Breast epithelium (tissue), 4 donors: ENCODE data around the gene ZNHIT2. TPM values are rescaled to one million over a fixed set of nuclear protein-coding genes. Genes with fewer than 3 reads are reported as not detected.

Experiments used
- DNase-seq, 2 donors: peaks; one replicate each; pipeline ENCODE4 v3.0.0-alpha.2; 2019; ENCODE audit warnings: low spot score in 2 of 2
- H3K27ac ChIP-seq, 2 donors: fragments of 200-600 bp; sonication (generic) in 1 of 2; one replicate each; pipeline ENCODE4 v1.5.1; 2016 to 2019; ENCODE audit warnings: mild to moderate bottlenecking in 1 of 2
- H3K27me3 ChIP-seq, 2 donors: fragments of 200-600 bp; sonication (generic) in 1 of 2; one replicate each; pipeline versions ENCODE4 v1.5.1 to v1.6.0; 2017 to 2019; ENCODE audit warnings: control low read depth in 1 of 2, mild to moderate bottlenecking in 1 of 2
- H3K36me3 ChIP-seq: fragments of 200-600 bp; one replicate; pipeline ENCODE4 v1.5.1; 2019
- H3K4me1 ChIP-seq, 2 donors: fragments of 200-600 bp; sonication (generic); one replicate each; pipeline ENCODE4 v1.5.1; 2016 to 2019; ENCODE audit warnings: control low read depth in 1 of 2
- H3K4me3 ChIP-seq, 3 donors: fragments of 200-600 bp; sonication (generic); 1 replicate in 2 of 3; 2 replicates in 1 of 3; pipeline ENCODE4 v1.5.1; 2016 to 2019; ENCODE audit warnings: mild to moderate bottlenecking in 3 of 3, moderate library complexity in 2 of 3
- H3K9me3 ChIP-seq, 2 donors: fragments of 200-600 bp; sonication (generic) in 1 of 2; one replicate each; pipeline ENCODE4 v1.5.1; 2016 to 2019; ENCODE audit warnings: control low read depth in 1 of 2
- POLR2A ChIP-seq: fragments of 450-650 bp; IDR thresholded peaks from one replicate; pipeline ENCODE4 v1.6.1; 2016; ENCODE audit warnings: antibody characterized with exemption, mild to moderate bottlenecking, moderate library complexity
- POLR2AphosphoS5 ChIP-seq, 3 donors: sonication (generic); formaldehyde crosslinking; IDR thresholded peaks; one replicate each; pipeline ENCODE4 v1.6.1; 2017; ENCODE audit warnings: antibody characterized with exemption in 3 of 3
- intact Hi-C: fragments of 100-400 bp; cut with DNase I; formaldehyde crosslinking; loops from one replicate; pipeline ENCODE4 v1.15.1; 2023; ENCODE audit warnings: low total_unique reads
- total RNA-seq, 3 donors: library from RNA; depleted of rRNA; stranded (reverse); fragments of >200 nt; gene quantifications; one replicate each; pipeline ENCODE4 v1.1.0, GENCODE V29; 2016
- TF ChIP-seq, protein P1 (sequence below), 3 donors: fragments of 450-650 bp; IDR thresholded peaks; one replicate each; pipeline ENCODE4 v1.5.1; 2016 to 2017; ENCODE audit warnings: antibody characterized with exemption in 3 of 3, mild to moderate bottlenecking in 3 of 3, moderate library complexity in 3 of 3

The ZNHIT2 gene
- total RNA-seq, 3 donors from 2014 or later: 14.6 to 23.3 (median 20.3) TPM

DNA sequence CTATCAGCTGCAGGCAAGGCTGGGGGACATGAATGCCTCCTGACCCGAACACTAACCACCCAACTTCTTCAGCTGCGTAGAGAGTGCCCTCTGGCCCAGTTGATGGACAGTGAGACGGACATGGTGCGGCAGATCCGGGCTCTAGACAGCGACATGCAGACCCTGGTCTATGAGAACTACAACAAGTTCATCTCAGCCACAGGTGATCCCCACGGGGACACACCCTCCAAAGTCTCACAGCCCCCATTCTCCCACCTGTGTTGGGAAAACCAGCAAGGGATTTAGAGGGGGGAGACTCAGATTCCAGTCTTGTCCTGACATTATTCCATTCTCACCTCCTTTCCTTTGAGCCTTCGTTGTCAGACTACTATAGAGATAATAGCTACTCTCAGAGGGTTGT is 20.6 kb downstream of the ZNHIT2 start:
- intact Hi-C loops: no loop called here
- H3K4me1 ChIP-seq: peaks cover 0 to 5% of the 10 kb centered on the region in 2 donors
- TF ChIP-seq POLR2AphosphoS5 (IDR thresholded peaks at IDR 0.05) (no peak), POLR2A (no peak)
- TF ChIP-seq, protein P1, sequence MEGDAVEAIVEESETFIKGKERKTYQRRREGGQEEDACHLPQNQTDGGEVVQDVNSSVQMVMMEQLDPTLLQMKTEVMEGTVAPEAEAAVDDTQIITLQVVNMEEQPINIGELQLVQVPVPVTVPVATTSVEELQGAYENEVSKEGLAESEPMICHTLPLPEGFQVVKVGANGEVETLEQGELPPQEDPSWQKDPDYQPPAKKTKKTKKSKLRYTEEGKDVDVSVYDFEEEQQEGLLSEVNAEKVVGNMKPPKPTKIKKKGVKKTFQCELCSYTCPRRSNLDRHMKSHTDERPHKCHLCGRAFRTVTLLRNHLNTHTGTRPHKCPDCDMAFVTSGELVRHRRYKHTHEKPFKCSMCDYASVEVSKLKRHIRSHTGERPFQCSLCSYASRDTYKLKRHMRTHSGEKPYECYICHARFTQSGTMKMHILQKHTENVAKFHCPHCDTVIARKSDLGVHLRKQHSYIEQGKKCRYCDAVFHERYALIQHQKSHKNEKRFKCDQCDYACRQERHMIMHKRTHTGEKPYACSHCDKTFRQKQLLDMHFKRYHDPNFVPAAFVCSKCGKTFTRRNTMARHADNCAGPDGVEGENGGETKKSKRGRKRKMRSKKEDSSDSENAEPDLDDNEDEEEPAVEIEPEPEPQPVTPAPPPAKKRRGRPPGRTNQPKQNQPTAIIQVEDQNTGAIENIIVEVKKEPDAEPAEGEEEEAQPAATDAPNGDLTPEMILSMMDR (IDR thresholded peaks at IDR 0.05): no peak
- no peaks in the 10 kb centered on the region for H3K36me3 ChIP-seq
- H3K27ac ChIP-seq: peak overlapping the region; percentile 96
- no peaks in the 10 kb centered on the region for H3K9me3 ChIP-seq
- no peaks in the 10 kb centered on the region for H3K27me3 ChIP-seq
- DNase-seq: no peak
- H3K4me3 ChIP-seq: peak overlapping the region; percentile 84 to 91 (median 86)

DNA sequence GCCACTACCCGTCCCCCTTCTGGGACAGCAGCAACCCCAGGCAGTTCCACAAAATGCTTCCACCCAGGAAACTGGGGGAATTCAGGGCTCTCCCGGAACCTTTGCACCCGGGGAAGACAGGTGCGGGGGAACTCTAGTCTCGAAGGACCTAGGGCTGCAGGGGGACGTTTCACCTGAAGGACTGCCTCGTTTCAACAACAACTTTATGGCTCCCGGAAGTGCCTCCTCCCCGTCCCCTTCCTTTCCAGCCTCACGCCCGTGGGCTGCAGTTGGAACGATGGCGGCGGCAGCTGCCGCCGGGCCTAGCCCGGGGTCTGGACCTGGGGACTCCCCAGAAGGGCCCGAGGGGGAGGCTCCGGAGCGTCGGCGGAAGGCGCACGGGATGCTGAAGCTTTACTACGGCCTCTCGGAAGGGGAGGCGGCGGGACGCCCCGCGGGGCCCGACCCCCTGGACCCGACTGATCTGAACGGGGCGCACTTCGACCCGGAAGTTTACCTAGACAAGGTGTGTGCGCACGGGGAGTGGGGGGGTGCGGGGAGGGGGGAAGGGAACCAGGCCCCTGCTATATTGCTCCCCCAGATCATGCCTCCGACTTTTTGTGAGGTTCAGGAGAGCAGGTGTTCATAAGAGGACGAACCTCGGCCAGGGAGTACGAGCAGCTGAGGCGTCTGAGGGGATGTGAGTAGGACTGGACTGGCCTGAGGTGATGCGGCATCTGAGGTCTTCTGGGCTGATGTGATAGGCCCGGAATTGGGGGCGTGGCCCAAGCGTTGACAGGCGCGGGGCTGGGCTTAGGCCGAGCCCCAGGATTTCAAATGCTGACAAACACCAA is 21.3 kb downstream of the ZNHIT2 start, which contains the start of gene VPS51:
Gene VPS51 (plus strand): TSS at position 241 of the 833 bp plus-strand sequence. CDS start 37 bp downstream, at position 278.
- Histone ChIP-seq H3K27me3 (no peaks in the 10 kb centered on the region), H3K36me3 (no peaks in the 10 kb centered on the region), H3K9me3 (no peaks in the 10 kb centered on the region), H3K4me1 (peaks cover 0 to 5% of the 10 kb centered on the region in 2 donors), H3K27ac (peak within 1 kb of the TSS; percentile 96), H3K4me3 (peak within 1 kb of the TSS; percentile 84 to 91 (median 86))
- TF ChIP-seq, protein P1 (IDR thresholded peaks at IDR 0.05): peak in 1 of 3 donors; percentile 21
- no peak for TF ChIP-seq POLR2A
- TF ChIP-seq POLR2AphosphoS5 (IDR thresholded peaks at IDR 0.05): peak; percentile 77 to 96 (median 94)
- DNase-seq: peak; percentile 84 to 89
- intact Hi-C loops: no loop called here

DNA sequence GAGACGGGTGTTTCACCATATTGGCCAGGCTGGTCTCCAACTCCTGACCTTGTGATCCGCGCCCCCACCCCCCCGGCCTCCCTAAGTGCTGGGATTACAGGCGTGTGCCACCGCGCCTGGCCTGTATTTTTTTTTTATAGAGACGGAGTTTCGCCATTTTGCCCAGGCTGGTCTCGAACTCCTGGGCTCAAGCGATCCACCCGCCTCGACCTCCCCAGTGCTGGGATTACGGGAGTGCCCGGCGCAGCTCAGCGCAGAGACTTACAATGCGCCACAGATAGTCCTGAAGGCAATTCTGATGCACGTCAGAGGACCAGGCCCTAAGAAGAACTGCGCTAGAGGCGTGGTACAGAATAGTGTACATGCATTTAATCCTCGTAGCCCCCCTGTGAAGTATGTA is 22.1 kb downstream of the ZNHIT2 start:
- no peaks in the 10 kb centered on the region for H3K9me3 ChIP-seq
- no peak for DNase-seq
- H3K27ac ChIP-seq: peak overlapping the region; percentile 96
- peaks cover 0 to 5% of the 10 kb centered on the region in 2 donors for H3K4me1 ChIP-seq
- H3K27me3 ChIP-seq: no peaks in the 10 kb centered on the region
- TF ChIP-seq POLR2A (no peak), POLR2AphosphoS5 (IDR thresholded peaks at IDR 0.05) (no peak)
- TF ChIP-seq, protein P1 (IDR thresholded peaks at IDR 0.05): no peak
- peak overlapping the region in 2 of 3 donors; percentile 86 to 91 for H3K4me3 ChIP-seq
- intact Hi-C loops: no loop called here
- no peaks in the 10 kb centered on the region for H3K36me3 ChIP-seq

DNA sequence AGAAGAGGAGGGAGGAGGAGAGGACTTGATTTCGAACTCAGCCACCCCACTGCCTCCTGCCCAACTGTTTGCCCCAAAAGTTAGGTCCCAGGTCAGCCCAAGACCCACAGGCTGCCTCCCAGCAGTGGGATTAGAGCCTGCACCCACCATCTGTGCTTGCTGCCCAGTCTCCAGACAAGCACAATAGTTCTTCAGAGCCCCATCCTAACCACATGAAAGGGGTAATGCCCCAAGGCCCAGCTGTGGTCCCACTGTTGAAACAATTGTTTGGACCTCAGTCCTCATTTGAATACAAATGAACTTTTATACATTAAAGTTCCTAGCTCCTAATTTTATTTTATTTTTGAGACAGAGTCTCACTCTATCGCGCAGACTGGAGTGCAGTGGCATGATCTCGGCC is 26.9 kb downstream of the ZNHIT2 start:
- Histone ChIP-seq H3K4me1 (no peaks in the 10 kb centered on the region), H3K4me3 (no peak overlapping the region), H3K27me3 (no peaks in the 10 kb centered on the region), H3K27ac (no peak overlapping the region), H3K9me3 (no peaks in the 10 kb centered on the region), H3K36me3 (peaks cover 7% of the 10 kb centered on the region)
- TF ChIP-seq, protein P1 (IDR thresholded peaks at IDR 0.05): no peak
- TF ChIP-seq POLR2AphosphoS5 (IDR thresholded peaks at IDR 0.05) (no peak), POLR2A (no peak)
- intact Hi-C loops: no loop called here
- no peak for DNase-seq

DNA sequence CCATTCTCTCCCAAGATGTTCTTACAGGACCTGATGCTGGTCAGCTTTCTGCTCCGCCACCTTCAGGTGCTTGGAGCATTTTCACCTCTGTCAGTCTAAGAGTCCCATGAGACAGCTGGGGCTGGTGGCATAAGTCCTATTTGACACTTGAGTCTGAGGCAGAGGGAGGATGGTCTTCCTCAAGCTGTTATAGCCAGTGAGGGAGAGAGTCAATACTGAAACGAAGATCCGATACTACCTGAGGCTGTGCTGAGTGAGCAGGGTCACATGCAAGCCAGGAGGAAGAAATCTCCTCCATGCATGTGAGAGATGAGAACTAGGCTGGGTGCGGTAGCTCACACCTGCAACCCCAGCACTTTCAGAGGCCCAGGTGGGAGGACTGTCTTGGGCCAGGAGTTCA is 27.9 kb downstream of the ZNHIT2 start:
- Histone ChIP-seq H3K27ac (no peak overlapping the region), H3K9me3 (no peaks in the 10 kb centered on the region), H3K27me3 (no peaks in the 10 kb centered on the region), H3K4me1 (no peaks in the 10 kb centered on the region), H3K36me3 (peaks cover 7% of the 10 kb centered on the region), H3K4me3 (no peak overlapping the region)
- no peak for TF ChIP-seq POLR2A
- TF ChIP-seq, protein P1 (IDR thresholded peaks at IDR 0.05): no peak
- TF ChIP-seq POLR2AphosphoS5 (IDR thresholded peaks at IDR 0.05): no peak
- intact Hi-C loops: no loop called here
- DNase-seq: no peak
